GM10248 (cell line): ENCODE results near the gene OFD1.

Source experiments
- CTCF ChIA-PET: fragments of 300-600 bp; sonication (Branson Sonifier 250); formaldehyde crosslinking; extraction: SDS; loops from one replicate; lab custom pipeline; 2021; ENCODE audit warnings: antibody characterized with exemption; lab: Yijun Ruan, JAX
- POLR2A ChIA-PET: fragments of 350-650 bp; sonication (Branson Sonifier 250); formaldehyde crosslinking; extraction: SDS; loops from one replicate; lab custom pipeline; 2020; ENCODE audit warnings: antibody characterized with exemption; lab: Yijun Ruan, JAX
- DNase-seq: peaks from one replicate; pipeline ENCODE4 v3.0.0; 2012; ENCODE audit errors: extremely low spot score
- TF ChIP-seq, protein P1 (sequence below): IDR thresholded peaks from 2 replicates; pipeline ENCODE4 v1.5.1; 2012; ENCODE audit warnings: mild to moderate bottlenecking, low read depth; ENCODE audit errors: extremely low read depth, missing control alignments, control extremely low read depth

OFD1 gene

DNA sequence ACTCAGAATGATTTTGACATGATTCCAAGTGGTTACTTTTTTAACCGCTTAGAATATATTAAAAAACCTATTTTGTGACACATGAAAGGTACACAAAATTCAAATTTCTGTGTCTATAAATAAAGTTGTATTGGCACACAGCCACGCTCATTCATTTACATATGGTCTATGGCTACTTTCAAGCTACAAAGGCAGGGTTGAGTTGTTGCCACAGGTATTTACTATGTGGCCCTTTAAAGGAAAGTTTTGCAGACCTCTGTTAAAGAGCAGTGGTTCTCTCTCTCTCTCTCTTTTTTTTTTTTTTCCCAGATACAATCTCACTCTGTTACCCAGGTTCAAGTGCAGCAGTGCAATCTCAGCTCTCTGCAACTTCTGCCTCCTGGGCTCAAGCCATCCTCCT, 59.3 kb downstream of the OFD1 start:
- DNase-seq, result no peak
- TF ChIP-seq, protein P1, sequence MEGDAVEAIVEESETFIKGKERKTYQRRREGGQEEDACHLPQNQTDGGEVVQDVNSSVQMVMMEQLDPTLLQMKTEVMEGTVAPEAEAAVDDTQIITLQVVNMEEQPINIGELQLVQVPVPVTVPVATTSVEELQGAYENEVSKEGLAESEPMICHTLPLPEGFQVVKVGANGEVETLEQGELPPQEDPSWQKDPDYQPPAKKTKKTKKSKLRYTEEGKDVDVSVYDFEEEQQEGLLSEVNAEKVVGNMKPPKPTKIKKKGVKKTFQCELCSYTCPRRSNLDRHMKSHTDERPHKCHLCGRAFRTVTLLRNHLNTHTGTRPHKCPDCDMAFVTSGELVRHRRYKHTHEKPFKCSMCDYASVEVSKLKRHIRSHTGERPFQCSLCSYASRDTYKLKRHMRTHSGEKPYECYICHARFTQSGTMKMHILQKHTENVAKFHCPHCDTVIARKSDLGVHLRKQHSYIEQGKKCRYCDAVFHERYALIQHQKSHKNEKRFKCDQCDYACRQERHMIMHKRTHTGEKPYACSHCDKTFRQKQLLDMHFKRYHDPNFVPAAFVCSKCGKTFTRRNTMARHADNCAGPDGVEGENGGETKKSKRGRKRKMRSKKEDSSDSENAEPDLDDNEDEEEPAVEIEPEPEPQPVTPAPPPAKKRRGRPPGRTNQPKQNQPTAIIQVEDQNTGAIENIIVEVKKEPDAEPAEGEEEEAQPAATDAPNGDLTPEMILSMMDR, result no peak
- ChIA-PET CTCF (no interaction called here), POLR2A (no interaction called here)

- ChIA-PET POLR2A (no interaction called here), CTCF (no interaction called here)
- DNase-seq, result no peak
Measured at GRCh38 chrX:13794417-13794816, 59.9 kb downstream of the OFD1 start.

GRCh38 chrX:13797512-13797911, 63.0 kb downstream of the OFD1 start:
- no peak for DNase-seq
- TF ChIP-seq, protein P1, result no peak
- POLR2A ChIA-PET, result no interaction called here
- CTCF ChIA-PET, result no interaction called here

More at GRCh38 chrX:13794417-13794816, 59.9 kb downstream of the OFD1 start:
- TF ChIP-seq, protein P1, result no peak

GRCh38 chrX:13798184-13798583, 63.6 kb downstream of the OFD1 start:
- DNase-seq, result no peak
- ChIA-PET CTCF (interaction anchor here (1.1 kb wide), 1 partner anchor 17 kb away, joined by 3 read pairs; no protein-coding TSS in a partner anchor), POLR2A (no interaction called here)
- TF ChIP-seq, protein P1, result no peak

- TF ChIP-seq, protein P1, result no peak
- CTCF ChIA-PET, result no interaction called here
- POLR2A ChIA-PET, result no interaction called here
- DNase-seq, result no peak
Measured at GRCh38 chrX:13803116-13803515, 68.6 kb downstream of the OFD1 start.

DNA sequence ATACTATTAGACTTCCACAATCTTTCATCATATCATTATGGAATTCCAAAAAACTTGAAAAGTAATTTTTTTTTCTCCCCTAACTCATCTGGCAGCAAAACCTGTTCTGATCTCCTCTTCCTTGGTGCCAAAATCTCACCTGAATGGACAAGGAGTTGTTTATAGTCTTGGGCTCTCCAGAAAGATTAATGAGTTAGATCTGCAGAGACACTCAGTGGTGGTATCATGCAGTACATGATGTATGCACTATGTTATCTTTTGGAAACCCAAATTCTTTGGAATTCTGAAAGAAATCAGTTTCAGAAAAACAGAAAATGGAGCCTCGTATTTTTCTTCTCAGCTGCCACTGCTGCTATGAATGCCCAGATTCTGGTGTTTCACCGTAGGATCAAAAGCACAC, 70.7 kb downstream of the OFD1 start:
- POLR2A ChIA-PET, result no interaction called here
- TF ChIP-seq, protein P1, result no peak
- CTCF ChIA-PET, result no interaction called here
- no peak for DNase-seq

DNA sequence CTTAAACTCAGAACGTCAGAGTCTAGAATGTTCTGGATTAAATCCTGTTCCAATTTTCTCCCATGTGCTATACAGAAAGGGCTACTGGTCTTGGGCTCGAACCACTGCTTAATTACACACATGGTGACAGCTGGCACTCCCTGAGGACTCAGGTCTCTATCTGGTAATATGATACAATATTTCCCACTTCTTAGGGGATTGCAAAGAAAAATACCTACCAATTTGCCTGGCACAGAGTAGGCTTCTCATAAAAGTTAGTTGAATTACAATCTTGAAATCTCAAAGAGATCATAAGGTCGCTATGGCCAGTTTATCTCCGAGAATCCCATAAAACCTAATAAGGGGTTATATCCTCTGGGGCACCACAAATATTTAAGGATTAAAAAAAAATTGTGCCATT, 73.7 kb downstream of the OFD1 start:
- DNase-seq, result no peak
- ChIA-PET CTCF (no interaction called here), POLR2A (no interaction called here)
- TF ChIP-seq, protein P1, result no peak
